Keratinocyte (primary cell): ENCODE data around the gene SLC25A30.

Experiments
- CTCF ChIP-seq, 3 experiments: IDR thresholded peaks in 1 of 3; conservative IDR thresholded peaks in 1 of 3; optimal IDR thresholded peaks in 1 of 3; 2 replicates in 2 of 3; 3 replicates in 1 of 3; pipeline versions ENCODE3 to v1.5.1; 2011; ENCODE audit warnings: low read length in 3 of 3, mild to moderate bottlenecking in 3 of 3, moderate library complexity in 2 of 3, control low read depth in 1 of 3, inconsistent platforms in 1 of 3; ENCODE audit not compliant: insufficient read depth in 2 of 3; ENCODE audit errors: extremely low read depth in 1 of 3
- EZH2 ChIP-seq: IDR thresholded peaks from one replicate; pipeline ENCODE4 v1.6.1; 2012; ENCODE audit warnings: inconsistent platforms, mild to moderate bottlenecking, low read length, moderate library complexity

GRCh38 chr13:45436332-45436731, 18.2 kb upstream of the SLC25A30 start:
- TF ChIP-seq EZH2 = no peak
- TF ChIP-seq CTCF (optimal IDR thresholded peaks at IDR 0.05 in 1 of 3, IDR thresholded peaks at IDR 0.05 in 1 of 3, conservative IDR thresholded peaks at IDR 0.05 in 1 of 3; ENCODE audit: extremely low read depth in 1 of 3, insufficient read depth in 2 of 3, low read length in 3 of 3) = no peak
